DND-41 (cell line): ENCODE measurements around the gene PFAS.

Source experiments
- CTCF ChIP-seq: IDR thresholded peaks from 2 replicates; pipeline ENCODE4 v1.5.1; 2012; ENCODE audit warnings: borderline replicate concordance, low read length, moderate library complexity, mild to moderate bottlenecking; ENCODE audit not compliant: poor library complexity, severe bottlenecking; ENCODE audit errors: extremely low read depth
- EZH2 ChIP-seq: IDR thresholded peaks from 3 replicates; pipeline ENCODE4 v1.6.1; 2012; ENCODE audit warnings: borderline replicate concordance, low read depth, mild to moderate bottlenecking, moderate library complexity, low read length, inconsistent platforms; ENCODE audit not compliant: severe bottlenecking

GRCh38 chr17:8310601-8311123 is 61.6 kb downstream of the PFAS start:
- no peak for TF ChIP-seq CTCF
- no peak for TF ChIP-seq EZH2
